GM20431 (cell line): ENCODE data around the gene PSMA2.

Experiments used
- in situ Hi-C: fragments of 300-500 bp; cut with MseI, MboI; formaldehyde crosslinking; loops from one replicate; pipeline ENCODE4 v1.15.0; 2020; ENCODE audit warnings: low sequenced_read_pairs; ENCODE audit not compliant: unreplicated experiment

Gene PSMA2

GRCh38 chr7:42945821-42946626, 14.1 kb upstream of the PSMA2 start:
- in situ Hi-C loops, result loop anchor here (25.0 kb wide), 1 partner anchor 891 kb away; no protein-coding TSS in a partner anchor

- in situ Hi-C loops, result loop anchor here (25.0 kb wide), 1 partner anchor 896 kb away; no protein-coding TSS in a partner anchor
Measured at GRCh38 chr7:42940985-42941847, 9.2 kb upstream of the PSMA2 start.

GRCh38 chr7:42939457-42940240, 7.7 kb upstream of the PSMA2 start:
- in situ Hi-C loops, result loop anchor here (25.0 kb wide), 1 partner anchor 898 kb away; no protein-coding TSS in a partner anchor

- in situ Hi-C loops, result loop anchor here (25.0 kb wide), 1 partner anchor 901 kb away; no protein-coding TSS in a partner anchor
Measured at GRCh38 chr7:42935861-42936260, 3.9 kb upstream of the PSMA2 start.

- in situ Hi-C loops, result loop anchor here (25.0 kb wide), 1 partner anchor 903 kb away; no protein-coding TSS in a partner anchor
Measured at GRCh38 chr7:42934291-42934690, 2.3 kb upstream of the PSMA2 start.

- in situ Hi-C loops, result loop anchor here (25.0 kb wide), 1 partner anchor 904 kb away; no protein-coding TSS in a partner anchor
Measured at GRCh38 chr7:42932811-42933591, 1.0 kb upstream of the PSMA2 start.

GRCh38 chr7:42931447-42931833, 534 bp downstream of the PSMA2 start:
- in situ Hi-C loops, result loop anchor here (25.0 kb wide), 1 partner anchor 906 kb away; no protein-coding TSS in a partner anchor

GRCh38 chr7:42930889-42931288, 1.1 kb downstream of the PSMA2 start:
- in situ Hi-C loops, result loop anchor here (25.0 kb wide), 1 partner anchor 906 kb away; no protein-coding TSS in a partner anchor

- in situ Hi-C loops, result loop anchor here (25.0 kb wide), 1 partner anchor 908 kb away; no protein-coding TSS in a partner anchor
Measured at GRCh38 chr7:42929449-42929848, 2.5 kb downstream of the PSMA2 start.

GRCh38 chr7:42928754-42929153, 3.2 kb downstream of the PSMA2 start:
- in situ Hi-C loops, result loop anchor here (25.0 kb wide), 1 partner anchor 909 kb away; no protein-coding TSS in a partner anchor

GRCh38 chr7:42926204-42926603, 5.8 kb downstream of the PSMA2 start:
- in situ Hi-C loops, result loop anchor here (25.0 kb wide), 1 partner anchor 911 kb away; no protein-coding TSS in a partner anchor

- in situ Hi-C loops, result loop anchor here (25.0 kb wide), 1 partner anchor 912 kb away; no protein-coding TSS in a partner anchor
Measured at GRCh38 chr7:42925630-42926029, 6.3 kb downstream of the PSMA2 start.

- in situ Hi-C loops, result no loop called here
Measured at GRCh38 chr7:42924223-42924838, 7.6 kb downstream of the PSMA2 start.

- in situ Hi-C loops, result no loop called here
Measured at GRCh38 chr7:42922017-42922753, 9.8 kb downstream of the PSMA2 start.

GRCh38 chr7:42915356-42915755, 16.6 kb downstream of the PSMA2 start:
- in situ Hi-C loops, result no loop called here

- in situ Hi-C loops, result no loop called here
Measured at GRCh38 chr7:42914421-42915045, 17.4 kb downstream of the PSMA2 start.

- in situ Hi-C loops, result no loop called here
Measured at GRCh38 chr7:42914009-42914408, 18.0 kb downstream of the PSMA2 start.
